Bronchial epithelial cell (primary cell): ENCODE measurements around the gene RNU11. TPM values are rescaled to one million over a fixed set of nuclear protein-coding genes. Genes with fewer than 3 reads are reported as not detected.
"Not testable (repeated sequence)": the region's sequence is repeated elsewhere in the genome, so short reads cannot be mapped to it uniquely, and the experiment has no call there.

ENCODE experiments used
- DNase-seq: peaks from one replicate; pipeline ENCODE4 v3.0.0-alpha.2; 2010; ENCODE audit warnings: low read depth
- FAIRE-seq: peaks from 2 replicates; lab custom pipeline; 2011; peaks lifted over from hg19 to GRCh38; lab: Jason Lieb, UNC
- H3K27me3 ChIP-seq: 2 replicates; pipeline ENCODE4 v1.5.1; 2011; ENCODE audit warnings: low read length; ENCODE audit not compliant: control insufficient read depth, insufficient read depth
- H3K36me3 ChIP-seq: 2 replicates; pipeline ENCODE4 v1.5.1; 2011; ENCODE audit warnings: low read length; ENCODE audit not compliant: control insufficient read depth, insufficient read depth
- H3K4me3 ChIP-seq: 2 replicates; pipeline ENCODE4 v1.5.1; 2011; ENCODE audit warnings: mild to moderate bottlenecking, low read depth, low read length, control low read depth
- total RNA-seq: library from RNA; depleted of rRNA; stranded (reverse); fragments of >200 nt; gene quantifications from 2 replicates; pipeline ENCODE4 v1.2.1, GENCODE V29; 2014
- TF ChIP-seq, protein P1 (sequence below): IDR thresholded peaks from 2 replicates; pipeline ENCODE4 v1.5.1; 2011; ENCODE audit warnings: mild to moderate bottlenecking, moderate library complexity, low read length, control low read depth, inconsistent platforms; ENCODE audit not compliant: insufficient read depth, severe bottlenecking

The RNU11 gene
- total RNA-seq, 1 donor from 2014 or later, result not detected

GRCh38 chr1:28642056-28642846 lies 6.1 kb upstream of the RNU11 start:
- TF ChIP-seq, protein P1, sequence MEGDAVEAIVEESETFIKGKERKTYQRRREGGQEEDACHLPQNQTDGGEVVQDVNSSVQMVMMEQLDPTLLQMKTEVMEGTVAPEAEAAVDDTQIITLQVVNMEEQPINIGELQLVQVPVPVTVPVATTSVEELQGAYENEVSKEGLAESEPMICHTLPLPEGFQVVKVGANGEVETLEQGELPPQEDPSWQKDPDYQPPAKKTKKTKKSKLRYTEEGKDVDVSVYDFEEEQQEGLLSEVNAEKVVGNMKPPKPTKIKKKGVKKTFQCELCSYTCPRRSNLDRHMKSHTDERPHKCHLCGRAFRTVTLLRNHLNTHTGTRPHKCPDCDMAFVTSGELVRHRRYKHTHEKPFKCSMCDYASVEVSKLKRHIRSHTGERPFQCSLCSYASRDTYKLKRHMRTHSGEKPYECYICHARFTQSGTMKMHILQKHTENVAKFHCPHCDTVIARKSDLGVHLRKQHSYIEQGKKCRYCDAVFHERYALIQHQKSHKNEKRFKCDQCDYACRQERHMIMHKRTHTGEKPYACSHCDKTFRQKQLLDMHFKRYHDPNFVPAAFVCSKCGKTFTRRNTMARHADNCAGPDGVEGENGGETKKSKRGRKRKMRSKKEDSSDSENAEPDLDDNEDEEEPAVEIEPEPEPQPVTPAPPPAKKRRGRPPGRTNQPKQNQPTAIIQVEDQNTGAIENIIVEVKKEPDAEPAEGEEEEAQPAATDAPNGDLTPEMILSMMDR, result no peak
- Histone ChIP-seq H3K4me3 (peak overlapping the region; percentile 95), H3K36me3 (no peaks in the 10 kb centered on the region), H3K27me3 (no peaks in the 10 kb centered on the region)
- peak; percentile 24 for DNase-seq
- FAIRE-seq, result no peak

GRCh38 chr1:28642847-28643635 lies 5.4 kb upstream of the RNU11 start, which contains the start of gene TAF12:
Gene TAF12, minus strand, starts transcription at chr1:28643067. Its CDS starts 20,986 bp downstream, at chr1:28622081.
- DNase-seq (peak; percentile 91), FAIRE-seq (no peak)
- H3K4me3 ChIP-seq, result peak within 1 kb of the TSS; percentile 95
- H3K36me3 ChIP-seq, result no peaks in the 10 kb centered on the region
- TF ChIP-seq, protein P1, result peak; percentile 62
- no peaks in the 10 kb centered on the region for H3K27me3 ChIP-seq

- Histone ChIP-seq H3K4me3 (no peak overlapping the region), H3K27me3 (no peaks in the 10 kb centered on the region), H3K36me3 (no peaks in the 10 kb centered on the region)
- DNase-seq, result no peak
- TF ChIP-seq, protein P1, result no peak
- FAIRE-seq, result no peak
Measured at GRCh38 chr1:28644494-28644893, 3.9 kb upstream of the RNU11 start.

GRCh38 chr1:28645406-28645805 lies 3.0 kb upstream of the RNU11 start:
- not testable (repeated sequence) for DNase-seq, H3K4me3 ChIP-seq, H3K36me3 ChIP-seq, FAIRE-seq, H3K27me3 ChIP-seq

- no peak overlapping the region for H3K4me3 ChIP-seq
- H3K27me3 ChIP-seq, result no peaks in the 10 kb centered on the region
- no peaks in the 10 kb centered on the region for H3K36me3 ChIP-seq
- TF ChIP-seq, protein P1, result no peak
- FAIRE-seq (no peak), DNase-seq (no peak)
Measured at GRCh38 chr1:28646040-28646439, 2.4 kb upstream of the RNU11 start.

DNA sequence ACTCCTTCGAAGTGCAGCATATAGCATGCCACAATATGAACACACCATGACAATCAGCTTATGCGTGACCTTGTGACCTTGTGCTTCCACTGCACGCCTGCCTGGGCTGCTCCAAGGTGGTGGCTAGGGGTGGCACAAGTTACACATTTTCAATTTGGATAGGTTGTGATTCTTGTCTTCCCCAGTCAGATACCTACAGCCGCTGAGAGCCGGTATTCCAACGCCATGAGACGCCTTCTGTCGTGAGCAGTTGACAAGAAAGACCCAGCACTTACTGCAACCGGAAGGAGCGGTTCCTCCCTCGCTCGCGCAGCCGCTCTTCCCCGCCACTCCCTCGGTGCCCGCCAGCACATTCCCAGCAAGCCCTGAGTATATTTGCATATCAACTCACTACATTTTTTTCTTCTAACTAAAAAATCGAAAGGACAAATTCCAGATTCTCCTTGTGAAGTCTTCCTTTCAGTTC lies 359 bp upstream of the RNU11 start:
- H3K27me3 ChIP-seq, result no peaks in the 10 kb centered on the region
- no peak for FAIRE-seq
- TF ChIP-seq, protein P1, result no peak
- peak; percentile 88 for DNase-seq
- H3K36me3 ChIP-seq, result no peaks in the 10 kb centered on the region
- peak overlapping the region; percentile 32 for H3K4me3 ChIP-seq

- H3K36me3 ChIP-seq, H3K27me3 ChIP-seq, FAIRE-seq, H3K4me3 ChIP-seq, DNase-seq: not testable (repeated sequence)
Measured at GRCh38 chr1:28653063-28653462, 4.7 kb downstream of the RNU11 start.
